ENCODE measurements around the gene DRAXIN.

- TF ChIP-seq PAX5 (IDR thresholded peaks at IDR 0.05; ENCODE audit: insufficient read depth, low read length, severe bottlenecking) (no peak), POLR2AphosphoS5 (IDR thresholded peaks at IDR 0.05; ENCODE audit: low read depth, low read length) (no peak), TAF1 (IDR thresholded peaks at IDR 0.05; ENCODE audit: low read depth, low read length) (no peak)
Observed at GRCh38 chr1:11649624-11650330, 41.7 kb upstream of the DRAXIN start.
